ENCODE results near the gene STPG1. TPM values are rescaled to one million over a fixed set of nuclear protein-coding genes. Genes with fewer than 3 reads are reported as not detected.
A peak's percentile ranks its signal among the peaks of the same experiment; 100 is the strongest.

Gene STPG1
- total RNA-seq, 2 donors from 2014 or later, result 17.6 to 24.7 TPM

DNA sequence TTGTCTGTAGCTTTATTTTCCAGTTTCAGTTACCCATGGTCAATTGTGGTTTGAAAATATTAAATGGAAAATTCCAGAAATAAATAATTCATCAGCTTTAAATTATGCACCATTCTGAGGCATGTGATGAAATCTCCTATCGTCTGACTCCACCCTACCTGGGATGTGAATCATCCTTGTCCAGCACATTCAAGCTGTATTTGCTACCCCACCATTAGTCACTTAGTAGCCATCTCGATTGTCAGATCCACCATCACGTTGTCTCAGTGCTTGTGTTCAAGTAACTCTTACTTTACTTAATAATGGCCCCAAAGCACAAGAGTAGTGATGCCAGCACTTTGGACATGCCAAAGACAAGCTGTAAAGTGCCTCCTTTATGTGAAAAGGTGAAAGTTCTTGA lies 4.0 kb downstream of the STPG1 start:
- DNase-seq (no peak), ATAC-seq (no peak)
- intact Hi-C loops (cut with DNase I, micrococcal nuclease), result no loop called here

GRCh38 chr1:24406788-24407187 lies 6.8 kb downstream of the STPG1 start:
- intact Hi-C loops (cut with DNase I, micrococcal nuclease), result no loop called here
- no peak for DNase-seq
- no peak for ATAC-seq

DNA sequence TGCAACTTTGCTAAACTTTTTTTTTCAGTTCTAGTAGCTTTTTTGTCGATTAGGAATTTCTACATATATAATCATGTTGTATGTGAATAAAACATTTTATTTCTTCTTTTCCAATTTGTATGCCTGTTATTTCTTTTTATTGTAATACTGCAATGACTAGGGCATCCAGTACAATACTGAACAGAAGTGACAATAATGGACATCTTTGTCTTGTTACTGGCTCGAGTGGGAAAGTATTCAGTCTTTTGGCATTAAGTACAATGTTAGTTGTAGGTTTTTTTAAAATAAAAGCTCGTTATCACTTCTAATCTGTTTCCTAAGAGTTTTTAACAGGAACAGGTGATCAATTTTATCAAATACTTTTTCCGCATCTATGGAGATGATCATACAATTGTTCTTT lies 9.8 kb downstream of the STPG1 start:
- ATAC-seq, result no peak
- intact Hi-C loops (cut with DNase I, micrococcal nuclease), result no loop called here

DNA sequence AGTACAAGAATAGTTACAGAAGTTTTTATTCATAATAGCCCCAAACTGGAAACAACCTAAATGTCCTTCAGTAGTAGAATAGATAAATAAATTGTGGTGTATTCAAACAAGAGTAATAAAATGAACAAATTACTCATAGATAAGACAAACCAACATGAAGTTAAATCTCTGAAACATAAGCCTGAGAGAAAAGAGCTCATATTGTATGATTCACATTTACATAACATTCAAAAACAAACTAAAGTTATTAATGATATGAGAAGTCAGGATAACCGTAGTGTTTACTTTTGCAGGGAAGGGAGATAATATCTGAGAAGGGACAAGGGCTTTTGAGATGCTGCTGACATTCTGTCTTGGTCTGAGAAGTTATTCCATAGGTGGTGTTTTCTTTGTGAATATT lies 13.5 kb downstream of the STPG1 start:
- ATAC-seq, result no peak
- DNase-seq, result no peak
- intact Hi-C loops (cut with DNase I, micrococcal nuclease), result no loop called here

More for the DNA sequence above, 9.8 kb downstream of the STPG1 start:
- DNase-seq, result no peak

DNA sequence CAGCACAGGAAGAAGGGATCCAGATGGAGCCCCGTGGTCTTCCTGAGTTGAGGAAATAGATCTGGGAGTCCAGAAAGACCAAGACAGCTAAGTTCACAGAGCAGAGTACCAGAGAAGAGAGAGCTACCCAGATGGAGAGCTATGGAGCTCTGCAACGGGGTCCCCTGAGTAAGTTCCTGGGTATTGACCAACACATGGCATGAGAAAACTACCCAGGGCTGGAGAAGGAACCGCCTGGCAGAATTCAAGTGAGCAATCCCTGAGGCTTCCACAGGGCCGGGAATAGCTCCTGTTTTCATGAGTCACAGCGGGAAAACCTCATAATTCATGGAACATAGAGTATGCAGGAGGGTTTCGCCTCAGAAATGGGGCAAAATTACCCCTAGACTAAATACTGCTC lies 19.7 kb downstream of the STPG1 start:
- intact Hi-C loops (cut with DNase I, micrococcal nuclease), result loop anchor here (2.0 to 5.0 kb wide), 2 partner anchors 187 to 195 kb away; no protein-coding TSS in a partner anchor
- DNase-seq (no peak), ATAC-seq (no peak)

DNA sequence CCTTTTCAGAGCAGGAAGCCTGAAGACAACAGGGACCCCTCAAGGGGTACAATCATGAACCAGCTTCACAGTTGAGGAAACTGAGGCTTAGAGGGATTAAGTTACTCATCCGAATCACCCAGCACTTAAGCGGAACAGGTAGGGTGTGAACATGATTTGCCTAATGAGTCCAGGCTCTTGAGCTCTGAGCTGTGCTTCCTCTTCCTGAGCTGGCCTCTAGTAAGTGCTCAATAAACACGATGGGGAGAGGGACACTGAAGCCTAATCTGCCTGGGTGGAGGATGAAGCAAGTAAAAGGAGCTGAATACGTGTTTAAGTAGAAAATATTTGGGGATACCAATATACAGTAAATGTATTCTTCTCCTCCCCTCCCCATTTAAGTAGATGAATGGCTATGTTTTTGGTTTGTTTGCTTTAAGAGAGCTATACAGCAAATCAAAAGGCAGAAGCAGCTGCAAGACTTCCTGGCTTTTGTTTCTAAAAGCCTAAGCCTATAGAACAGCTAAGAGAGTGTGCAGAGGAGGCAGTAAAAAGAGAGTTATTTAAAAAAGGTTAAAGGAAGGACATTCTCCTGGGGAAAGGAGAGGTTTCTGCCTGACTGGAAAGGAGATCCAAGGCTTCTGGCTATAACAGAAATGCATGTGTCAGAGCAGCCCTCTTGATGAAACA lies 20.5 kb downstream of the STPG1 start:
- DNase-seq (no peak), ATAC-seq (no peak)
- intact Hi-C loops (cut with DNase I, micrococcal nuclease), result loop anchor here (2.0 to 5.0 kb wide), 2 partner anchors 186 to 194 kb away; no protein-coding TSS in a partner anchor

GRCh38 chr1:24392604-24392946 lies 21.0 kb downstream of the STPG1 start:
- no peak for DNase-seq
- ATAC-seq, result no peak
- intact Hi-C loops (cut with DNase I, micrococcal nuclease), result loop anchor here (2.0 to 5.0 kb wide), 2 partner anchors 185 to 194 kb away; no protein-coding TSS in a partner anchor

DNA sequence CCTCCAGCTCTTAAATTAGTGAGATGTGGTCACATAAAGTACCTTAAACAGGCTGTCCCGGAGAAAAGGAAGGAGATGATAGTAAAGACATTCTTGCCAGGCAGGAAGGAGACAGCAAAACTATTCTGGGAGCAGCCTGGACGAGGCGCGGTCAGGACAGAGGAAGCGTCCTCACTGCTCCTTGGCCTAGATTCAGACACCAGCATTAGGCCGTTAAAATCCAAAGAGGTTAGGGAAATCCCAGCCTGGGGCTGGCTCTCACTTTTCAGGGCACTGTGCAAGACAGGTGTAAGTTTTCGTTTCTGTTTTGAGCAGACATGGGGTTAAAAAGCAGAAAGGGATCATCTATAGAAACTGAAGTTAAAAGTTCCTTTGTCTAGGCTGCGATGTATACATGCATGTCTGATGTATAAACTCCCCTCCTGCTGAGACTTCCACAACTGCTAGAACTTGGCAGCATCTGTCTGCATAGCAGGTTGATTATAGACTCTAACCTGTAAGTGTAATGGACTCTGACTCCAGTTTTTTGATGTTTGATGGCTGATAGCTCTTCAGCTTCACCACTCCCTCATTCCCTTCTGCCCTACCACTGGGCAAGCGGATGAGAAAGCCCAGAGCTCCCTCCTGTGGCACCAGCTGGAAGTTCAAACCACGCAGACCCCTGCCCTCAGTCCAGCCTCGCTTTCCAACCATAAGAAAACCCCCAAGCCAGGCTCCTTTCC lies 21.5 kb downstream of the STPG1 start:
- intact Hi-C loops (cut with DNase I, micrococcal nuclease), result loop anchor here (2.0 to 5.0 kb wide), 2 partner anchors 185 to 193 kb away; no protein-coding TSS in a partner anchor
- DNase-seq (peak; percentile 67 to 75), ATAC-seq (peak; percentile 85)

DNA sequence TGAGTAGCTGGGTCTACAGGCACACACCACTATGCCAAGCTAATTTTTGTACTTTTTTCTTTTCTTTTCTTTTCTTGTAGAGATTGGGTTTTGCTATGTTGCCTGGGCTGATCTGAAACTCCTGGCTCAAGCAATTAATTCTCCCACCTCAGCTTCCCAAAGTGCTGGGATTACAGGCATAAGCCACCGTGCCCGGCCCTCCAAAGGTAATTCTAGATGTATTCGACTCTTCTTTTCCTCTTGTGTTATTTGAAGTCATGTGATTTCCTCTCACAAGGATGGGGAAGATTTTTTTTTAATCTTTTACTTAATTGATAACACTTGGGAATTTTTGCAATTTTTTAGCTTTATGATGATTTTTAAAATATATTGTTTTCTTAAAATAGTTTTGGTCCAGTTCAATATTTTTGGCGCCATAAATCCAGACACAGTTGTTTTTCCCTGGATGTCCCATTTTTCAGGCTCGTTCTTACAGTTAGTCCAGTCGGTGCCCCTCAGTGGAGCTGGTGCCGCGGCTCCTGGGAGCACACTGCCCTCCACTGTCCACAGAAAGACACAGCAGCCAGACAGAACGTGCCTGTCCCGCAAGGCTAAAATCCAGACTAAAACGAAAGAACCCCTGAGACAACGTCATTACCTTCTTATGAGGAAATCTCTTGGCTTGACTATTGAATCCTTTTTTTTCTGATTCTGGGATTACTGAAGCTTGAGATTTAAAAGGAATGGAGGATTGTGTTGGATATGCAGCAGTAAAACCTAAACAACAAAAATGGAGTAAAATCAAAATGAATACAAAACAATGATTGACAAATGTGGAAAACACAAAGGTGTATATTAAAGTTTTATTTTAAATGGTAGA lies 22.4 kb downstream of the STPG1 start:
- intact Hi-C loops (cut with DNase I, micrococcal nuclease), result loop anchor here in 1 of 2 donors (5.0 kb wide), 1 partner anchor 184 kb away; no protein-coding TSS in a partner anchor
- peak; percentile 70 to 73 for DNase-seq
- ATAC-seq, result peak; percentile 77

DNA sequence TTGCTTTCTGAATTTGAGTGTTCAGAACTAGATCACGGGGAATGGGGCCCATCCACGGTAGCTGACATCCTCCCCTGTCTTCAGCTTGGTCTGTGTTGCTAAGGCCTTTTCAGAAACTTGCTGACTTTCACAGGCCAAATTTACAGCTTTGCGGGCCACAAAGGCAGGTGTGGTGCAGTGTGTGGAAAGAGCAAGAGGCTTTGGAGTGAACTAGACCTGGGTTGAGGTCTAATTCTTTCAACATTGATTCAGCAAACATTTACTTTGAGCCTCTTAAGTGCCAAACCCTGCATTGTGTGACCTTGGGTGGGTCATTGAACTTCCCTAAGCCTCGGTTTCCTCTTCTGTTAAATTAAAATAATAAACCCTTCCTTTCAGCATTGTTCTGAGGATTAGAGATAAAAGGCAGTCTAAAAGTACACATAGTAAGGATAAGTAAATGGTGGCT lies 24.3 kb downstream of the STPG1 start:
- intact Hi-C loops (cut with DNase I, micrococcal nuclease), result no loop called here
- ATAC-seq (peak; percentile 28), DNase-seq (no peak)

GRCh38 chr1:24388331-24388885 lies 25.2 kb downstream of the STPG1 start:
- DNase-seq, result no peak
- intact Hi-C loops (cut with DNase I, micrococcal nuclease), result no loop called here

DNA sequence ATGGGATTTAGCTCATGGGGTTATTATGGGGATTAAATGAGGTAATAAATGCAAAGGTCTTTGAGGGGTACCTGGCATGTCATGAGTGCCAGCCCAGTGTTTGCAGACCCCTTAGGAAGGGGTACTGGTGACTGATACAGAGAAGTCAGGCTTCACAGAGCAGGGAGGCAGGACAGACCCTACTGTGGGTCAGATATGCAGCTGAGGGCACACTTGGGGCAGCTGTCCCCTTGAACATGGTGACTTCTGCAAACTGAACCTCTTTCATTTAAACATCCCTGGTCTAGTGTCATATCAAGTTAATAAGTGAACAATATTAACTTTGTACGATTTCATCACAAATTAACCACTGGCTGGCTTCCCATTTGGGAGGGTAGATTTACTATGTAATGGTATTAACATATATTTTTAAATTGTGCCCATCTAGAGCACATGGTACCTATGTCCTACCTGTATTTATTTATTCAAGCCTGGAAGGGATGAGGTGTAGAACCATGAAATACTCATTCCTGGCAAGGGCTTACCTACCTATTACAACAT lies 25.9 kb downstream of the STPG1 start:
- DNase-seq (no peak), ATAC-seq (no peak)
- intact Hi-C loops (cut with DNase I, micrococcal nuclease), result no loop called here

More at GRCh38 chr1:24388331-24388885, 25.2 kb downstream of the STPG1 start:
- ATAC-seq, result no peak

- no peak for ATAC-seq
- DNase-seq, result no peak
- intact Hi-C loops (cut with DNase I, micrococcal nuclease), result no loop called here
Observed at GRCh38 chr1:24386931-24387330, 26.7 kb downstream of the STPG1 start.

DNA sequence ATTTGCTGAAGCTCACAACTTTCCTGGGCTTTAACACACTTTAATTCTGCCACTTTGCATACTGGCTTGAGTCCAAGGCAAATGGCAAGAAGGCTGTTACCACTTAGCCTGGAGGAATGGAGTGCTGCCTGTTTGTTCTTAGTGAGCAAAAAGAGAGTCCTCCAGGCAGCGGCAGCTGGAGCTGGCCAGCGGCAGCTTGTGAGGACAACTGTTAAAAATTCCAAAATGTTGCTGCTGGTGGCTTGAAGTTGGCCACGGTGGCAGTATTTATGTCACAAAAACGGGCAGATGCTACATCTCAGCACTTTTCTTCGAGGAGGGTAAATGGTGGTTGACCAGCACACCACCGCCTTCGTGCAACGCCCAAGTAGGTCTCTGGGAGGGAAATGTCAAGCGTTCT lies 27.3 kb downstream of the STPG1 start:
- ATAC-seq (no peak), DNase-seq (no peak)
- intact Hi-C loops (cut with DNase I, micrococcal nuclease), result no loop called here

DNA sequence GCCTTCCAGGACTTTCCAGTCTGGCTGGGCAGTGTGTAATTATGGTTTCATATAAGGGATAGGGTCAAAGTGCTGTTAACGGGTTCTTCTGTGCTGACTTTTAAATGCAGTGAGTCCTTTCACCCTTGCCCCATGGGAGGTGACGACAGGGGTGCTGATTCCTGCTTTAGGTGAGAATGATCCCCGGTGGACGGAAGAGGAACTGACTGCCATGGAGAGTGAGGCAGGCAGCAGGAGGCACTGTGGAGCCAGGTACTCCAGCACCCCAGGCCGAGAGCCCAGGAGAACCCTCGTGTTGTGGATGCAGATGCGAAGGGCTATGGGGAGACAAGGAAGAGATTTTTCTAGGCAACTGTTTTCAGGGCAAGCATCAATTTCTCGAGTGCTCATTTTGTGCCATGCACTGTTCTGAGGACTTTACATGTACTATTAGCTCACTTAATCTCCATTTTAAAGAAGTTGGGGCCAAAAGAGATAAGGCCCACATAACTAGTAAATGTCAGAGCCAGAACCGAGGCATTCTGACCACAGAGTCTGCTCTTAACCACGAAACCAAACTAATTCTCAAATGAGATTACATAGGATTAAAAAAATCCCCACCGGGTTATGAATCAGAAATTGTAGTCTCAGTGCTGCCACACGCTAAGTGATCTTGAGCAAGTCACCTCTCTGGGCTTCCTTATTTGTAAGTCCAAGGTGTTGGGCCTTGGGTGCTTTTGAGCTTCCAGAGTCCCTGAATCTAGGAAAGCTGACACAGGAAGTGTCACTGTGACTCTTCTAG lies 28.2 kb downstream of the STPG1 start:
- peak in 1 of 2 donors; percentile 31 for DNase-seq
- intact Hi-C loops (cut with DNase I, micrococcal nuclease), result no loop called here
- peak; percentile 16 for ATAC-seq

DNA sequence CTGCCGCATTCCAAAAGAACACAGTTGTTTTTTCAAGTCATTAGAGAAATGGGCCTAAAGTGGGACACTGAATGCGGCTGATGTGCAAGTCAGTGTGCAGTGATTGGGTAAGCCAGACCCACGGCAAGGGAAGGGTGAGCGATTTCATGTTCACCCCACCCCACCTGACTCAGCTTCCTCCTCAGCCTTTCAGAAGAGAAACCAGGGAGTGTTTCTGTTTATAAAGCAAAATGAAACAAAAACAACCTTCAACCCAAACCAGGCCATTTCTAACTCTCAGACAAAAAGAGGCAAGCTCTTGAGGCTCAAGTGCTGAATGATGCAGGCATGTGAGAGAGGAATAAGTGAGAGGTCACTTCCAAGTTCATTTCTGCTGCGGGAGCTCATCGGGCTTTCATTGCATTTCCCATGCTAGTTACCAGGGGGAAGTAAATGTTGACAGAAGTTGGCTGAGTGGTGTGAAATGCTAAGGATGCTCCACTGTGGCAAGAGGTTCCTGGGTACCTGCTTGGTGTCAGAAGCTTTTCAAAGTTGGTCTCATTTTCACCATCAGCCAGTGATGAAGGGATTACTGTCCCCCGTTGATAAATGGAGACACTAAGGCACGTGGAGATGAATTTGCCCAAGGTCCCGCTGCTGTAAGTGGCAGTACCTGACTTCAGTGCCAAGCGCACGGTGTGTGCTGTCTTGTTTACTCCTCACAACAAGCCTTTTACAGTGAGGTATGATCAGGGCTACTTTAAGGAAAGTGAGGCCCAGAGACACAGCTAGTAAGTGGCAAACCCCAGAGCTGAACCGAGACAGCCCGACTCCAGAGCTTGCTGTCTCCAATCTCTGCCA lies 29.1 kb downstream of the STPG1 start:
- intact Hi-C loops (cut with DNase I, micrococcal nuclease), result no loop called here
- DNase-seq (no peak), ATAC-seq (peak; percentile 15)

DNA sequence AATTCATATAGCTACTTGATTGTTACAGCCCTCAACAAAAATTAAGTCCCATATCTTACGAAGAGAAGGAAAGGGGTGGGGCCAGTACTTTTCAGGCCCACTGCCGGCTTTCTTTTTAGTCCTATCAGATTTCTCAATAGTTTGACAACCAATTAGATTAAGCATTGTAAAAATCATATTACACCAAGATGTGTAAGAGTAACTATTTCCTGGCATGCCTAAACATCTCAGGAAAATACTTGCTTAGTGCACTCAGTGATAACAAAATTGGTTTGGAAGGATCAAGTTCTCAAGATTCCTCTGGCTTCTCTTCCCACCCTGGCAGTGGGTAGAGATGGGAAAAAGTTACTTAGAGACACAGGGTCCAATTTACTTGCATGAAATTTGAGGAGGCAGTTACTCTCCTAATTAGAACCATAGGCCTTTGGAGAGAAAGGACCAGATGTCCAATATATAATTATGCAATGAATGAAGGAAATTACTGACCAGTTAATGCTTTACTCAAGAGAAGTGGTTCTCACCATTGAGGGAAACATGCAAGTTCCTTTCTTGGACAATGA lies 30.1 kb downstream of the STPG1 start:
- intact Hi-C loops (cut with DNase I, micrococcal nuclease), result no loop called here
- ATAC-seq, result no peak
- no peak for DNase-seq

Data from left colon (tissue), 2 donors.